Mesenchymal stem cell (in vitro differentiated cells and primary cell): ENCODE data around the gene PI16.

Source experiments
- DNase-seq: peaks from one replicate; pipeline ENCODE4 v3.0.0-alpha.2; 2013
- H2AFZ ChIP-seq: one replicate; pipeline ENCODE4 v1.6.1; 2013; ENCODE audit warnings: low read depth, mild to moderate bottlenecking, control low read depth, inconsistent platforms, low read length, moderate library complexity
- H2AK5ac ChIP-seq: 2 replicates; pipeline ENCODE4 v1.6.1; 2013; ENCODE audit warnings: low read length, moderate library complexity, mild to moderate bottlenecking, inconsistent platforms; ENCODE audit not compliant: severe bottlenecking
- H2BK120ac ChIP-seq: one replicate; pipeline ENCODE4 v1.6.1; 2013; ENCODE audit warnings: low read depth, mild to moderate bottlenecking, inconsistent platforms, low read length, moderate library complexity
- H2BK12ac ChIP-seq, 2 experiments: one replicate each; pipeline ENCODE4 v1.6.1; 2013; ENCODE audit warnings: inconsistent platforms in 2 of 2, low read length in 2 of 2, mild to moderate bottlenecking in 2 of 2, moderate library complexity in 2 of 2, control low read depth in 1 of 2
- H2BK15ac ChIP-seq: one replicate; pipeline ENCODE4 v1.6.1; 2013; ENCODE audit warnings: mild to moderate bottlenecking, low read depth, inconsistent platforms; ENCODE audit not compliant: poor library complexity, severe bottlenecking
- H2BK5ac ChIP-seq: 2 replicates; pipeline ENCODE4 v1.6.1; 2013; ENCODE audit warnings: low read depth, mild to moderate bottlenecking, low read length, control low read depth, inconsistent platforms; ENCODE audit not compliant: poor library complexity, severe bottlenecking
- H3K14ac ChIP-seq, 2 experiments: one replicate each; pipeline ENCODE4 v1.6.1; 2013; ENCODE audit warnings: inconsistent platforms in 2 of 2, low read length in 2 of 2, control low read depth in 1 of 2, mild to moderate bottlenecking in 1 of 2, moderate library complexity in 1 of 2
- H3K18ac ChIP-seq, 2 experiments: one replicate each; pipeline ENCODE4 v1.6.1; 2013; ENCODE audit warnings: inconsistent platforms in 2 of 2, low read length in 2 of 2, control low read depth in 1 of 2, low read depth in 1 of 2, mild to moderate bottlenecking in 1 of 2
- H3K23ac ChIP-seq, 2 experiments: one replicate each; pipeline ENCODE4 v1.6.1; 2013; ENCODE audit warnings: inconsistent platforms in 2 of 2, low read length in 2 of 2, mild to moderate bottlenecking in 2 of 2, moderate library complexity in 2 of 2, control low read depth in 1 of 2
- H3K27ac ChIP-seq: 2 replicates; pipeline ENCODE4 v1.5.1; 2013; ENCODE audit warnings: mild to moderate bottlenecking, moderate library complexity, low read length, control low read depth, inconsistent platforms; ENCODE audit not compliant: poor library complexity, severe bottlenecking
- H3K27me3 ChIP-seq, 2 experiments: 2 replicates each; pipeline versions ENCODE4 v1.6.1 to v1.7.0; 2013; ENCODE audit warnings: low read length in 2 of 2, mild to moderate bottlenecking in 2 of 2, moderate library complexity in 2 of 2, control low read depth in 1 of 2, inconsistent platforms in 1 of 2; ENCODE audit not compliant: control insufficient read depth in 1 of 2, insufficient read depth in 1 of 2
- H3K36me3 ChIP-seq, 2 experiments: 2 replicates each; pipeline versions ENCODE4 v1.6.1 to v1.7.0; 2013; ENCODE audit warnings: low read length in 2 of 2, control low read depth in 1 of 2, inconsistent platforms in 1 of 2, low read depth in 1 of 2, mild to moderate bottlenecking in 1 of 2; ENCODE audit not compliant: insufficient read depth in 2 of 2, control insufficient read depth in 1 of 2
- H3K4ac ChIP-seq, 2 experiments: one replicate each; pipeline ENCODE4 v1.6.1; 2013; ENCODE audit warnings: inconsistent platforms in 2 of 2, low read length in 2 of 2, mild to moderate bottlenecking in 2 of 2, moderate library complexity in 2 of 2, control low read depth in 1 of 2, low read depth in 1 of 2
- H3K4me1 ChIP-seq: 2 replicates; pipeline ENCODE4 v1.6.1; 2013; ENCODE audit warnings: low read depth, low read length, control low read depth; ENCODE audit not compliant: control insufficient read depth, insufficient read depth
- H3K4me2 ChIP-seq: 2 replicates; pipeline ENCODE4 v1.6.1; 2013; ENCODE audit warnings: low read length, mild to moderate bottlenecking, inconsistent platforms; ENCODE audit not compliant: poor library complexity, severe bottlenecking
- H3K4me3 ChIP-seq, 2 experiments: 2 replicates each; pipeline versions ENCODE4 v1.5.1 to v1.7.0; 2013; ENCODE audit warnings: low read length in 2 of 2, mild to moderate bottlenecking in 2 of 2, control low read depth in 1 of 2, low read depth in 1 of 2; ENCODE audit not compliant: insufficient read depth in 1 of 2
- H3K79me1 ChIP-seq: replicated peaks from 2 replicates; pipeline ENCODE4 v1.6.1; 2013; ENCODE audit warnings: mild to moderate bottlenecking, control low read depth, low read length, inconsistent platforms; ENCODE audit not compliant: poor library complexity, severe bottlenecking
- H3K9ac ChIP-seq: 2 replicates; pipeline ENCODE4 v1.7.0; 2013; ENCODE audit warnings: mild to moderate bottlenecking, low read length, moderate library complexity
- H3K9me3 ChIP-seq: 2 replicates; pipeline ENCODE4 v1.7.0; 2013; ENCODE audit warnings: mild to moderate bottlenecking, low read length; ENCODE audit not compliant: control insufficient read depth
- H4K8ac ChIP-seq: one replicate; pipeline ENCODE4 v1.6.1; 2013; ENCODE audit warnings: inconsistent platforms, mild to moderate bottlenecking, low read length, moderate library complexity
- H4K91ac ChIP-seq: one replicate; pipeline ENCODE4 v1.6.1; 2013; ENCODE audit warnings: mild to moderate bottlenecking, low read length, inconsistent platforms
- WGBS: methylation state at CpG from one replicate; pipeline ENCODE4 v1.1.7; 2013; ENCODE audit warnings: mixed read lengths; 5-methylcytosine and 5-hydroxymethylcytosine counted together

Gene PI16

GRCh38 chr6:36984581-36985416 is 30.3 kb downstream of the PI16 start:
- Histone ChIP-seq H2BK120ac (peak overlapping the region; percentile 80), H4K91ac (peak overlapping the region; percentile 74), H4K8ac (peak overlapping the region; percentile 58), H2BK12ac (peak overlapping the region; percentile 25 to 40), H3K9me3 (no peaks in the 10 kb centered on the region), H3K4me2 (peak overlapping the region; percentile 86), H3K18ac (peak overlapping the region; percentile 68 to 87), H3K27ac (no peak overlapping the region), H3K9ac (peak overlapping the region; percentile 98), H2BK5ac (peak overlapping the region; percentile 63), H3K79me1 (no peaks in the 10 kb centered on the region), H3K27me3 (no peaks in the 10 kb centered on the region), H3K14ac (peak overlapping the region in 1 of 2 experiments; percentile 78), H2AFZ (no peak overlapping the region), H2BK15ac (peak overlapping the region; percentile 70), H3K4me3 (peak overlapping the region; percentile 90 to 99), H3K23ac (peak overlapping the region in 1 of 2 experiments; percentile 34), H3K4me1 (peaks cover 17% of the 10 kb centered on the region), H3K36me3 (peaks cover 8 to 11% of the 10 kb centered on the region in 2 experiments), H3K4ac (peak overlapping the region; percentile 59 to 73), H2AK5ac (peak overlapping the region; percentile 24)
- 3% methylated on average over 19 of the region's 19 CpGs for WGBS
- DNase-seq = peak; percentile 87

DNA sequence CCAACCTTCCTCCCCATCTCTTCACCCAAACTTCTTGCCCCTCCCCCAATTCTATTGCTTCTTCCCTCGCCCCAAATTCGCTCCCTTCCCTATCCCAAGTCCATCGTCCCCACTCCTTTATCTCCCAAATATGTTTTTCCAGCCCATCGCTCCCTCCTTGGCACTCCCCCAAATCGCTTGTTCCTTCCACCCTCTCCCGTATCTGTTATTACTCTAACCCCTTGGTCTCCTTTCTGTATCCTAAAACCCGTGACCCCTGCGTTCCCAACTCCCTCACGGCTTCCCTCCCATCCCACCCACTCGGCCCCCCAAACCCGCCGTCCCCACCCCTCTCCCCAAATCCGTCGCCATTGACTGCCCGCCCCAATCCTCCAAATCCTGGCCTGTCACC is 30.9 kb downstream of the PI16 start:
- Histone ChIP-seq H3K36me3 (peaks cover 8 to 9% of the 10 kb centered on the region in 2 experiments), H2BK5ac (peak overlapping the region; percentile 63), H3K23ac (peak overlapping the region in 1 of 2 experiments; percentile 100), H3K27ac (no peak overlapping the region), H3K4me2 (peak overlapping the region; percentile 86), H3K4me3 (peak overlapping the region; percentile 90 to 99), H2BK12ac (peak overlapping the region in 1 of 2 experiments; percentile 90), H4K8ac (peak overlapping the region; percentile 83), H3K27me3 (no peaks in the 10 kb centered on the region), H3K4me1 (peaks cover 17% of the 10 kb centered on the region), H3K79me1 (no peaks in the 10 kb centered on the region), H2BK120ac (peak overlapping the region; percentile 80), H3K4ac (peak overlapping the region; percentile 55 to 99), H4K91ac (peak overlapping the region; percentile 88), H3K9me3 (no peaks in the 10 kb centered on the region), H3K9ac (peak overlapping the region; percentile 98), H2AK5ac (peak overlapping the region; percentile 24), H2BK15ac (peak overlapping the region; percentile 70), H3K14ac (peak overlapping the region in 1 of 2 experiments; percentile 100), H3K18ac (peak overlapping the region; percentile 87 to 100), H2AFZ (no peak overlapping the region)
- WGBS = 1% methylated on average over 15 of the region's 15 CpGs
- no peak for DNase-seq

DNA sequence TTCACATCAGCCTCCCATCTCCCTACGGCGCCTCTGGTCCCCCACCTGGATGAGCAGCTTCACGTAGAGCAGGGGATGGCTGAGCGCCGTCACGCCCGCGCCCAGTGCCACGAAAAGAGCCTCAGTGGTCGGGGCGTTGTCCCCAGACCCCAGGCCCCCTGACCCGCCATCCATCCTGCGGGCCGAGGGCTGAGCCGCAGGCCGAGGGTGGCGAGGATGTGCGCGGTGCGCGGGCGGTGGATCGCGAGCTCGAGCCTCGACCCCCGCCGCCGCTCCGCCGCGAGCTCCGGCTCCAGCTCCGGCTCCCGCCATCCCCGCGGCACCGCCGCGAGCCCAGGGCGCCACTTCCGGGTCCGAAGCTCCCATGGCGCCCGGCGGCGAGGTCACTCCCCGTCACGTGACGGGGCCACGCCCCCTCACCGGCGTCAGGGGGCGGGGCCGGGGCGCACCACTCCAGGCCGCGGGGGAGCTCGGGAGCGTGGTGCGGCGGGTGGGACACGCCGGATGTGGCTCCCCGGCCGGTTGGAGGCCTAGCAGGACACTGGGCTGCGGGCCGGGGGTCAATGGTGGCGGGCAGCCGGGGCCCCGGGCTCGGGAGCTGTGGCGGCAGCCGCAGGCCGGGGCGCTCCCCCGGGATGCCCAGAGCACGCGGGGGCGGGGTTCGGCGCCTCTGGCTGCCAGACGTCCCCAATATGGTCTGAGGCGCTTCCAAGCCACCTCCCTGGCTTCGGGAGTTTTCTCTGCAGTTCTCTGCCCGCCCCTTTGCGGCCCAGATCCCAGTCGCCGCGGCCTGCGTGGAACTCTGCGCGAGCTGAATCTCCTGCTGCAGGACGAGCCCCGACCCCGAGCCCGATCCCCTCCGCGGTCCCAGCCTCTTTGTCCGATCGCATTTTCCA is 31.5 kb downstream of the PI16 start, which contains the start of gene MTCH1:
MTCH1 (minus strand) TSS at position 389 of the 896 bp plus-strand sequence; CDS start at position 366, 23 bp downstream.
- Histone ChIP-seq H2AK5ac (peak within 1 kb of the TSS; percentile 24), H3K23ac (peak within 1 kb of the TSS; percentile 0 to 100), H3K79me1 (no peaks in the 10 kb centered on the region), H3K36me3 (peaks cover 3 to 8% of the 10 kb centered on the region in 2 experiments), H3K27ac (peak within 1 kb of the TSS; percentile 29), H2AFZ (peak within 1 kb of the TSS; percentile 68), H3K4ac (peak within 1 kb of the TSS; percentile 63 to 99), H2BK5ac (peak within 1 kb of the TSS; percentile 91), H3K9me3 (no peaks in the 10 kb centered on the region), H2BK120ac (peak within 1 kb of the TSS; percentile 96), H3K4me3 (peak within 1 kb of the TSS; percentile 90 to 99), H3K14ac (peak within 1 kb of the TSS in 1 of 2 experiments; percentile 100), H3K9ac (peak within 1 kb of the TSS; percentile 98), H2BK15ac (peak within 1 kb of the TSS; percentile 88), H2BK12ac (peak within 1 kb of the TSS in 1 of 2 experiments; percentile 90), H3K27me3 (peaks cover 4 to 5% of the 10 kb centered on the region in 2 experiments), H3K18ac (peak within 1 kb of the TSS; percentile 91 to 100), H4K91ac (peak within 1 kb of the TSS; percentile 90), H4K8ac (peak within 1 kb of the TSS; percentile 83), H3K4me2 (peak within 1 kb of the TSS; percentile 86), H3K4me1 (peaks cover 14% of the 10 kb centered on the region)
- DNase-seq = peak; percentile 90
- under 1% methylated on average over 75 of the region's 101 CpGs for WGBS
